Natural killer cell (primary cell): Measurements from ENCODE around the gene PANK2. TPM values are rescaled to one million over a fixed set of nuclear protein-coding genes. Genes with fewer than 3 reads are reported as not detected.

Experiments used
- ATAC-seq, 3 donors: fragments of 150-1000 bp in 2 of 3; fragments of 200-7000 bp in 1 of 3; cut with Tn5 transposase; 1 replicate in 1 of 3; 2 replicates in 2 of 3; pipeline ENCODE4 v1.10.0; 2021; ENCODE audit warnings: mild to moderate bottlenecking in 2 of 3, moderate library complexity in 2 of 3
- DNase-seq, 2 donors: peaks; one replicate each; pipeline versions ENCODE4 v3.0.0 to v3.0.0-alpha.2; 2013 to 2021; ENCODE audit warnings: mixed read lengths in 1 of 2
- H3K27ac ChIP-seq: one replicate; pipeline ENCODE4 v1.5.1; 2013; ENCODE audit warnings: mild to moderate bottlenecking, low read length
- H3K27me3 ChIP-seq: one replicate; pipeline ENCODE4 v1.6.1; 2013; ENCODE audit warnings: low read length; ENCODE audit not compliant: control insufficient read depth, insufficient read depth
- H3K36me3 ChIP-seq: one replicate; pipeline ENCODE4 v1.6.1; 2013; ENCODE audit warnings: low read length; ENCODE audit not compliant: control insufficient read depth, insufficient read depth
- H3K4me1 ChIP-seq: one replicate; pipeline ENCODE4 v1.6.1; 2013; ENCODE audit warnings: low read length; ENCODE audit not compliant: control insufficient read depth, insufficient read depth
- H3K4me3 ChIP-seq: one replicate; pipeline ENCODE4 v1.5.1; 2013; ENCODE audit warnings: low read length
- H3K9me3 ChIP-seq: one replicate; pipeline ENCODE4 v1.6.1; 2013; ENCODE audit warnings: low read length; ENCODE audit not compliant: control insufficient read depth, insufficient read depth
- H3K27ac Mint-ChIP-seq, 2 donors: one replicate each; pipeline ENCODE4 v1.8.0; 2022; ENCODE audit warnings: mild to moderate bottlenecking in 2 of 2, mixed read lengths in 2 of 2, moderate library complexity in 1 of 2
- H3K27me3 Mint-ChIP-seq, 2 donors: one replicate each; pipeline ENCODE4 v1.8.0; 2022; ENCODE audit warnings: low read depth in 2 of 2, mixed read lengths in 2 of 2
- H3K36me3 Mint-ChIP-seq: one replicate; pipeline ENCODE4 v1.8.0; 2022; ENCODE audit warnings: mixed read lengths
- H3K4me1 Mint-ChIP-seq, 2 donors: one replicate each; pipeline ENCODE4 v1.8.0; 2022; ENCODE audit warnings: mixed read lengths in 2 of 2
- H3K4me3 Mint-ChIP-seq: one replicate; pipeline ENCODE4 v1.8.0; 2022; ENCODE audit warnings: mild to moderate bottlenecking, moderate library complexity, mixed read lengths
- H3K9me3 Mint-ChIP-seq, 2 donors: one replicate each; pipeline ENCODE4 v1.8.0; 2022; ENCODE audit warnings: mixed read lengths in 2 of 2
- WGBS: methylation state at CpG from one replicate; pipeline ENCODE4 v1.1.7; 2013; ENCODE audit warnings: missing lambda C conversion rate; ENCODE audit not compliant: insufficient coverage; 5-methylcytosine and 5-hydroxymethylcytosine counted together
- intact Hi-C: fragments of 100-400 bp; cut with micrococcal nuclease; formaldehyde crosslinking; loops from one replicate; pipeline ENCODE4 v1.14.2; 2022
- total RNA-seq, 4 donors: library from RNA; stranded (reverse); fragments of 120-200 nt in 1 of 4; gene quantifications; one replicate each; pipeline versions ENCODE4 v1.2.3 to v1.2.4, GENCODE V29; 2013 to 2022
- TF ChIP-seq, protein P1 (sequence below): fragments of 200-600 bp; IDR thresholded peaks from one replicate; pipeline ENCODE4 v1.8.0; 2022; ENCODE audit warnings: antibody characterized with exemption

Gene PANK2
- total RNA-seq, 3 donors from 2014 or later (not counting 1 experiment from before 2014, with no cell fraction given), result 50.5 to 74.3 (median 61.3) TPM

- Histone ChIP-seq H3K4me3 (no peak overlapping the region), H3K4me1 (peaks cover 23% of the 10 kb centered on the region), H3K27ac (no peak overlapping the region), H3K9me3 (no peaks in the 10 kb centered on the region), H3K27me3 (no peaks in the 10 kb centered on the region), H3K36me3 (no peaks in the 10 kb centered on the region)
- no peak for DNase-seq
- Mint-ChIP-seq H3K36me3 (peaks cover 7% of the 10 kb centered on the region), H3K27me3 (no peaks in the 10 kb centered on the region), H3K27ac (peak overlapping the region in 1 of 2 donors; percentile 20), H3K9me3 (no peaks in the 10 kb centered on the region), H3K4me3 (no peak overlapping the region), H3K4me1 (peaks cover 25 to 34% of the 10 kb centered on the region in 2 donors)
- intact Hi-C loops, result loop anchor here (5.0 kb wide), 1 partner anchor 202 kb away; no protein-coding TSS in a partner anchor
- TF ChIP-seq, protein P1, sequence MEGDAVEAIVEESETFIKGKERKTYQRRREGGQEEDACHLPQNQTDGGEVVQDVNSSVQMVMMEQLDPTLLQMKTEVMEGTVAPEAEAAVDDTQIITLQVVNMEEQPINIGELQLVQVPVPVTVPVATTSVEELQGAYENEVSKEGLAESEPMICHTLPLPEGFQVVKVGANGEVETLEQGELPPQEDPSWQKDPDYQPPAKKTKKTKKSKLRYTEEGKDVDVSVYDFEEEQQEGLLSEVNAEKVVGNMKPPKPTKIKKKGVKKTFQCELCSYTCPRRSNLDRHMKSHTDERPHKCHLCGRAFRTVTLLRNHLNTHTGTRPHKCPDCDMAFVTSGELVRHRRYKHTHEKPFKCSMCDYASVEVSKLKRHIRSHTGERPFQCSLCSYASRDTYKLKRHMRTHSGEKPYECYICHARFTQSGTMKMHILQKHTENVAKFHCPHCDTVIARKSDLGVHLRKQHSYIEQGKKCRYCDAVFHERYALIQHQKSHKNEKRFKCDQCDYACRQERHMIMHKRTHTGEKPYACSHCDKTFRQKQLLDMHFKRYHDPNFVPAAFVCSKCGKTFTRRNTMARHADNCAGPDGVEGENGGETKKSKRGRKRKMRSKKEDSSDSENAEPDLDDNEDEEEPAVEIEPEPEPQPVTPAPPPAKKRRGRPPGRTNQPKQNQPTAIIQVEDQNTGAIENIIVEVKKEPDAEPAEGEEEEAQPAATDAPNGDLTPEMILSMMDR, result no peak
- ATAC-seq, result no peak
- 98% methylated on average over 3 of the region's 3 CpGs for WGBS
Observed at GRCh38 chr20:3885715-3886114, 3.5 kb upstream of the PANK2 start.

GRCh38 chr20:3887876-3888620, 1.1 kb upstream of the PANK2 start:
- Histone ChIP-seq H3K27ac (peak overlapping the region; percentile 73), H3K4me3 (peak overlapping the region; percentile 81), H3K36me3 (no peaks in the 10 kb centered on the region), H3K9me3 (no peaks in the 10 kb centered on the region), H3K4me1 (peaks cover 33% of the 10 kb centered on the region), H3K27me3 (no peaks in the 10 kb centered on the region)
- H3K27me3 Mint-ChIP-seq, result no peaks in the 10 kb centered on the region
- no peak for DNase-seq
- intact Hi-C loops, result loop anchor here (2.0 to 5.0 kb wide), 2 partner anchors 127 to 199 kb away; partner anchors contain the start of gene RNF24
- WGBS, result 38% methylated on average over 14 of the region's 15 CpGs
- no peak for ATAC-seq
- H3K9me3 Mint-ChIP-seq, result no peaks in the 10 kb centered on the region
- H3K4me1 Mint-ChIP-seq, result peaks cover 46 to 51% of the 10 kb centered on the region in 2 donors
- H3K4me3 Mint-ChIP-seq, result peak overlapping the region; percentile 96
- H3K36me3 Mint-ChIP-seq, result peaks cover 7% of the 10 kb centered on the region
- peak overlapping the region; percentile 96 to 98 for H3K27ac Mint-ChIP-seq
- TF ChIP-seq, protein P1, result no peak

DNA sequence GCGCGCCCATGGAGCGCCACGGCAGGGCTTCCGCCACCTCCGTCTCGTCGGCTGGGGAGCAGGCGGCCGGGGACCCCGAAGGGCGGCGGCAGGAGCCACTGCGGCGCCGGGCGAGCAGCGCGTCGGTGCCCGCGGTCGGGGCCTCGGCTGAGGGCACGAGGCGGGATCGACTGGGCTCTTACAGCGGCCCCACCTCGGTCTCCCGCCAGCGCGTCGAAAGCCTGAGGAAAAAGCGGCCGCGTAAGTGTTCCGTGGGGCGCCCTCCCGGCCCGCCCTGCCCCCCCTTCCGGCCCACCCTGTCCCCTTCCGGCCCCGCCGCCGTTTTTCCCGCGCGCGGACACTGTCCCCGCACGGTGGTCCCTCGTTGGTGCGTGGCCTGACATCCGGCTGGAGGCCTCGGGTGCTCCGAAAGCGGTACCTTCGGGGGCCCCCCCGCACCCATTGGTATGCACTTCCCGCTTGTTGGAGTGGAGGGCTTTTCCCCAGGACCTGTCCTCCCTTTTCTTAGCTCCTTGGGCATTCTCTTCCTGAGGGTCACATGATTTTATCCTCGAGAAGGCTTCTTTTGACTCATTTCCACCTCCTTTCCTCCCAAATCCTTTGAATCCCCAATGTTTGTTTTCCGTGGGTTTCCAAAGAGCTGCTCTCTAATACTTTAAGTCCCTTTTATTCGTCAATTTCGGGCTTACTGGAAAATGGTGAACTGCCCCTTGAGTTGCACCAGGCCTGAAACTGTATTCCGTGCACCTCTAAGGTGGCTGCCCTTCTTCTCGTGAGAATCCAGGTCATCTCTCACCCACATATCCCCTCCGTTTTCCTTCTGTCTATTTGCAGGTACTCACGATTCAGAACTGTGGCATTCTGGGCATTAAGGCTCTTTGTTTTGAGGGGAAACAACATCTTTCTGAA, 556 bp downstream of the PANK2 start:
- no peaks in the 10 kb centered on the region for H3K27me3 ChIP-seq
- under 1% methylated on average over 68 of the region's 68 CpGs for WGBS
- TF ChIP-seq, protein P1, result peak; percentile 3
- peak overlapping the region; percentile 82 for H3K27ac ChIP-seq
- Mint-ChIP-seq H3K4me3 (peak overlapping the region; percentile 100), H3K27me3 (no peaks in the 10 kb centered on the region), H3K9me3 (no peaks in the 10 kb centered on the region), H3K36me3 (peaks cover 7% of the 10 kb centered on the region), H3K4me1 (peaks cover 55 to 62% of the 10 kb centered on the region in 2 donors), H3K27ac (peak overlapping the region; percentile 96 to 98)
- H3K36me3 ChIP-seq, result no peaks in the 10 kb centered on the region
- H3K4me3 ChIP-seq, result peak overlapping the region; percentile 81
- H3K9me3 ChIP-seq, result no peaks in the 10 kb centered on the region
- ATAC-seq, result peak; percentile 4 to 22 (median 6)
- intact Hi-C loops, result loop anchor here (2.0 to 5.0 kb wide), 2 partner anchors 125 to 198 kb away; partner anchors contain the start of gene RNF24
- peaks cover 46% of the 10 kb centered on the region for H3K4me1 ChIP-seq
- DNase-seq, result peak; percentile 30 to 57
